SK-N-MC (cell line): ENCODE data around the gene NR2F2.

Source experiments
- EZH2 ChIP-seq: fragments of 200-600 bp; sonication (generic); IDR thresholded peaks from one replicate; pipeline ENCODE4 v1.6.1; 2017; ENCODE audit warnings: antibody characterized with exemption
- POLR2AphosphoS5 ChIP-seq: IDR thresholded peaks from 2 replicates; pipeline ENCODE4 v1.6.1; 2012; ENCODE audit warnings: mild to moderate bottlenecking, low read depth, low read length, borderline replicate concordance

DNA sequence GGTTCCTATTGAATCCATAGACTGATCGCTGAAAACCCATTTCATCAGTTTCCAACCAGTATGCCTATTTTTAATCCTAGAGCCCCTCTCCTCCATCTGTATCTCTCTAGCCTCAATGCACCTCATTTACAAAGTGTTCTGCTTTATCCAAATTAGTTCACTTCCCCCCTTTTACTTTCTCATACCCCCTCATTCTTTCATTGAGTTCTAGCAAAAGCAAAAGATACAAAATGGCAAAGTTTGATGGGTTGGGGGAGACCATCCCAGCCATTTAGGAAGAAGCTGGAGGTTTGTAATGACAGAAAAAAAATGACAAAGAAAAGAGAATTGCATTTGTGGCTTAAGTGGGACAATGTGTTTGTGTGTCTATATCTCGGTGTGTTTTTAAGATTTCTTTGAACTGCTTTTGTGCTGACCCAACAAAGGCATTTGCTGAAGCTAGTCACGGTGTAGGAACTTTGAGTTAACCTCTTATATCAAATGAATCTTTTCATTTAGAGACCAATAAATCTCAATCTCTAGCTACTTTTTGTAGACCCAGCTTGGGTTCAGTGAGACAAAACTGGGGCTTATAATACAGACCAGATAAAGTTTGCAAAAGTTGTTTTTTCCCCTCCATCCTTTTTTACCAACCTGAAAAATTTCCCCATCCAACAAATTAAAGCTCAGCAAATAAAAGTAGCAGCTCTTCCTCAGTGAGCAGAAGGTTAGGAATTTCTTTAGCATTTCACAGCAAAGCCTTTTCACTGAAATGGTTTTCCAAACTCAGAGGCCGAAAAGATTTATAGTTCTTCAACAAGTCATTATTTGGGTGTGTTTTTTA lies 18.7 kb downstream of the NR2F2 start:
- TF ChIP-seq EZH2 (no peak), POLR2AphosphoS5 (no peak)
